GDM1 (cell line): ENCODE results near the gene PCBP3.

Experiments used
- DNase-seq: peaks from one replicate; lab custom pipeline; 2025; lab: John Stamatoyannopoulos, UW

PCBP3 gene

GRCh38 chr21:45931397-45931969 lies 288.0 kb downstream of the PCBP3 start:
- DNase-seq = no peak

GRCh38 chr21:45932922-45933502 lies 289.5 kb downstream of the PCBP3 start:
- no peak for DNase-seq

DNA sequence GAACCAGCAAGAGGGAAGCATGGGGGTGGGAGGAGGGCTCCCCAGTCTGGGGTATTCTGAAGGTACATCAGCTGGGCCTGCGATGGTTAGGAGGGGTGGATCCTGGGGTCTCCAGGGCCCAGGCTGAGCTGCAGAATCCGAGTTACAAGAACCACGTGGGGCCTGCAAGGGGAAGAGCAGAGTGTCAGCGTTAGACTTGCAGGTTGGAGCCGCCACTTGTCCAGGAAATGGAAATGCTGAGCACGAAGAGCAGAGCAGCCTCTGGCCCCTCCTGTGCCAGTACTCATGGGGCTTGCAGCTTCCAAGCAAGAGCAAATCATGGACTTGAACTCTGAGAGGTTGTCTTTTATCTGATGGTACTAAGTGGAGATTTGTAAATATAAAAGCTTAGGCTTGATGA lies 290.6 kb downstream of the PCBP3 start:
- DNase-seq = no peak

DNA sequence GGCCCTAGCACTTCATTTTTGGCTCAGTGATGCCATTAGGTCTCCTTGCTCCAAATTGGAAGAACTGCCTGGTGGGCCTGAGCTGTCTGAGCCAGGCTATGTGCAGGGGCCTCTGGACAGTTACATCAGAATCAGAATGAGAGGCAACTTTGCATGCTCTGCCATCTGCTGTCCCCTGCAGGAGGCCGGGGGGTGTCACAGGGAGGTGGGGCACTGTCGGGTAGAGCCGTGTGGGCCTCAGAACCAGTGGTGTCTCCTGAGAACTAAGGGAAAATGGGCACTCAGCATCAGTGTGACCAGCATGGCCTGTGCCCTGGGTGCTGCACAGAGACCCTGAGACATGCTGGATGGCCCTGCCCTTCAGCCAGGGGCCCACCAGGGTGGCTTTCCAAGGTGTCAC lies 291.0 kb downstream of the PCBP3 start:
- DNase-seq = no peak

DNA sequence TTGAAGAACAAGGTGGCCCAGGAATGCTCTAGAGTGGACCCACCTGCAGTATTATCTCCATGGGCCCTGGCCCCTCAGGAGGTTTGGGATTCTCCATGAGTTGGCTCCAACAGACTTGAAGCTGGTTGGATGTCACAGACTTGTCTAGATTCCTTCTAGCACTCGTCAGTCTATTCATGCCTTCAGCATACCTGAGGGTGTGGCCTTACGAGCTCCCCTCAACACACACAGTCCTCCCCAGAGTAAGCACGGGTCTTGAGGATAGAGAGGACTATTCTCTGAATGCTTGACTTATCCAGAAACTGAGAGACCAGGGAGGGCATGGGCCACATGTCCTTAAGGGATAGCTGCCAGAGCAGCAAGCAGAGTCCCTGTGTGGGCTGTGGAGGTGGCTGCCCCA lies 292.1 kb downstream of the PCBP3 start:
- DNase-seq = no peak

GRCh38 chr21:45937721-45938452 lies 294.4 kb downstream of the PCBP3 start:
- DNase-seq = no peak

GRCh38 chr21:45938453-45938755 lies 294.9 kb downstream of the PCBP3 start:
- no peak for DNase-seq

DNA sequence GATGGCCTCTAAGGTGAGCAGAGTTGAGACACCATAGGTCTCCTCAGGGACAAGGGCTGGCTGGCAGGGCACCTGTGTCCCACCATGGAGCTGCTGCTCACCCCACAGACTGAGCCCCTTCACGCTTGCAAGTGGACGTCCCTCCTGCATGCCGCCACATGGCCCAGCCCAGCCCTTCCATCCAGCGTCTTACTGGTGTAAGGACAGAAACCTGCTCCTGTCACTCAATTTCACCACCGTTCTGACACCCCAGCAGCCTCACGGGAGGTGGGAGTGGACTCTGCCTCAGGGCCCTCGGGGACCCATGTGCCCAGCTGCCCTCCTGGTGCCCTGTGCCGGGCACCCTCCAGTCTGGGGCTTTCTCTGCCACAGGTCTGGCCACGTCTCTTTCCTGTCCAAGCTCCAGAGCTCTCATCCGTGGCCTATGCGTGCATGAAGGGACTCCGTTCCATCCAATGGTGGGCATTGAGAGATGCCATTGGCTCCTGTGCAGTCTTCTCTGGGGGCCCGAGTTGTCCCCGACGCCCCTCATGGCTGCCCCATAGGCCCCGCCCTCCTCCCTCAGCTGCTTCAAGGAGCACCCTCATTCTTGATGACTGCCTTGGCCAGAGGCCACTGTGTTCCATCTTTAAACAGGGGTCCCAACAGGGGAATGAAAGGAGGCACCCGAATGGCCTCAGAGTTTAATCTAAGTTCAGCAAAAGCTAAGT lies 295.4 kb downstream of the PCBP3 start:
- no peak for DNase-seq

DNA sequence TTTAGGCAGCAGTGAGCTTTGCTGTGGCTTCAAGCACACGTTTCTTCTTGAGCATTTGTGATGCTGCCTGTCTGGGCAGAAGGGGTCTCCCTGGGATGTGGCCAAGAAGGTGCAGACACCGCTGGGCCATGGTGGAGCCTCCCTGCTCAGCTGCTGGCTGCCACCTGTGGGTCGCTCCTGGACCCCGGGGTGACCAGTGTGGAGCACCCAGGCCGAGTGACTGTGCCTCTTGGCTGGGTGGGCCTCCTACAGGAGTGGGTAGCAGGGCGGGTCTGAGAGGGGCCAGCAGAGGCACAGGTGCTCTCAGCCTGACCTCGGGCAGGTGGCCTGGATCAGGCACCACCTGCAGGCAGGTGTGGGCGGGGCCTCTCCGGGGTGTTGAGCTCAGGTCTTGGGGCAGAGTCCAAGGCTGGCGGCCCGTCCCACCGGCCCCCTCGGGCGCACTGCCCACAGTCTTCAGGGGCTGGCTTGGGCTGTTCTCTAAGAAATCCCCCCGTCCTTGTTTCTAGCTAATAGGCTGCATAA lies 296.1 kb downstream of the PCBP3 start:
- DNase-seq = no peak

- DNase-seq = no peak
These were observed 296.6 kb downstream of the PCBP3 start for GRCh38 chr21:45940091-45940490.

DNA sequence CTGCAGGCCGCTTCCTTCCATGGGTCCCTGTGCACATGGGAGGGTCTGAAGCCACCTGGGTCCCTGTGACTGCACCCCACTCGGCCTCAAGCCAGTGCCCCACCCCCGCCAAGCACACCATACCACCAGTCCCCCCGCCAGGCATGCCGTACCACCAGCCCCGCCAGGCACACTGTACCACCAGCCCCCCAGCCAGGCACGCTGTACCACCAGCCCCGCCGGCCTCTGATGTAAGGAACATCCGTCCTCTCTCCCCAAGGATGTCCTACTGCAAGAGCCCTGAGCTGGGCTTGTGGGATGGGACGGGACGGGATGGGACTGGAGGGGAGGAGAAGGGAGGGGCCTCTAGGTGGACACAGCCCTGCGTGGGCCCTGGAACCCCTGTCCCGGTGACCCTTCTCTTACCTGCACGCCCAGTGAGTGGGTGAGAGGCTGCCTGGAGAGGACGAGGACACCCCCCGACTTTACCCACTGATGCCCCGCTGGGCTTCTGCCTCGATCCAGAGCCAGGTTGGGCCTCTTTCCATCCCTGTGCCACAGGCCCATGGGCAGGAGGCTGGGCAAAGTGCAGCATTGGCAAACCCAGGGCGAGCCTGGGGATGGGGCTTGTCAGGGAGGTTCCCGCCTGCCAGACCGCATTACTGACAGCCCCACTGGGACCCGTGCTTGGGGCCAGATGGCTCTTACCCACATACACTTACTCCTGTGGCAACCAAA lies 297.3 kb downstream of the PCBP3 start:
- no peak for DNase-seq

DNA sequence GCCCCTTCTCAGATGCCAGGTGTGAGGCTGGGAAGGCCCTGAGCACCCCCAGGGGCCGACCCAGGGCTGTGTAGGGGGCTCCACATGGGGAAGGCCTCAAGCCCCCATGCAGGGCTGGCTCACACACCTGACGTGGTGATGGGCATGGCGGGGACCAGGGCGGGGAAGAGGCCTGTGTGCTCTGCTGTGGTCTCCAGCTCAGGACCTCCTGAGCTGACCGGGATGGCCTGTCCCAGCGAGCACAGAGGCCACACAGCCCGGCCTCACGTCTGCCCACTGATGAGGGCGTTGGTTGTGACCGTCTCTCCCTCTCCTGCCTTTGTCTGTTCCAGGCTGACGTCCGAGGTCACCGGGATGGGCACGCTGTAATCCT lies 297.8 kb downstream of the PCBP3 start:
- DNase-seq = no peak

DNA sequence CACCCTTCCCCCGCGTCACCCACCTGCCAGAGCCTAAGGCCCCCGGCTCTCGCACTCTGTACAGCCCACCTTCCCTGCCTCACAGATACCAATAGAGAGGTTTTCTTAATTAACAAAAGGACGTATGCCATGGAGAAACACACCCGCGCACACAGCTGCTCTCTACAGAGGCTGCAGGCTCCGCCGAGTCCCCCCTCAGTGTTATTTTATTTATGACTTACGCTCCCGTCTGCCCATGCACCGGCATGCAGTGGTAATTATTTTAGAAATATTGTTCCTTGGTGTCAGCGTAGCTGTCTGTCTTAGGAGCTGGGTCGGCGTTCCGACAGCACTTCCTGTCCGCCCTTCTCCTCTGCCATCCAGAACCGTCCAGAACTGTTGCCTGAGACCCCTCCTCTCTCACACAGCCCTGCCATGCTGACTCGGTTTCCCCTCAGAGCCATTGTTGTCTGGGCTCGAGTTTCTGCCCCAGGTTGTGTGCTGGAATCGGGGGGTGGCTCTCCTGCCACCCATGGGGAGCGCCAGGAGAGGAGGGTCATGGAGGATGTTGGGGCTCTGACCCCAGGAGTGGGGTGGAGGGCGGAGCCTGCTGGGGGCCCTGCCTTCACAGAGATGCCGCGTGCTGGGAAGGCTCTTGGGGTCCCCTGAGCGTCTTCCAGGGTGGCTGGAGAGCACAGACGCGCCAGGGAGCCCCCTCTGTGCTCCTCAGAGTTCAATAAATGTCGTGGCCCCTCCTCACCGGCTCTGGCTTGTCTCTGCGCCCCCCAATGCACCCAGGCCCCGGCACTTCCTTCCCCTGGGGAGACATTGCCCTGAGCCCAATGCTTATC lies 298.4 kb downstream of the PCBP3 start:
- no peak for DNase-seq

- DNase-seq = no peak
These were observed 299.5 kb downstream of the PCBP3 start for GRCh38 chr21:45942755-45943629.

DNA sequence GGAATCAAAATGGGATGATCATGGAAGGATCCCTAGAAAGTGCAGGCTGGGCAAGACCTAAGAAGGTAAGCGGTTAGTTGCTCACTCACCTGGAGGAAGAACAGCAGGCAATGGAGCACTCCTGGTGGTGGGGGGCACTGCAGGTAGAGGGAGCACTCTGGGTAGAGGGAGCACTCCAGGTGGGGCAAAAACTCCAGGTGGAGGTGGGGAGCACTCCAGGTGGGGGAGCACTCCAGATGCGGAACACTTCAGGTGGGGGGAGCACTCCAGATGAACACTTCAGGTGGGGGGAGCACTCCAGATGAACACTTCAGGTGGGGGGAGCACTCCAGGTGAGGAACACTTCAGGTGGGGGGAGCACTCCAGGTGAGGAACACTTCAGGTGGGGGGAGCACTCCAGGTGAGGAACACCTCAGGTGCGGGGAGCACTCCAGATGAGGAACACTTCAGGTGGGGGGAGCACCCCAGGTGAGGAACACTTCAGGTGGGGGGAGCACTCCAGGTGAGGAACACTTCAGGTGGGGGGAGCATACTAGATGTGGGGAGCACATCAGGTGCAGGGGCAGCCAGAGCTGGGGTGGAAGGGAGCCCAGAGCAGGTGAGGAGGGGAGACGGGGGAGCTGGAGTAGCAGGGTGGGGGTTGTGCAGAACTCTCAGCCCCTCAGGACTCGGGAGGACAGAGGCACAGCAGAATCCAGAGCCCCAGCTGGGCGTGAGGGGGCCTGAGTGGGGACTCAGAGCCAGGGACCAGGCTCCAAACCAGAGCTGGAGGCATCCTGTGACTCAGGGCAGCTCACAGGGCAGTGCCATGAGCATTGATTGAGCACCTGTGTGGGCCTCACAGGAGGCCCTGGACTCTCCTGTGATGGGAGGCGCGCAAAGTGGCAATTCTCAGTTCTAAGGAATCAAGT lies 300.4 kb downstream of the PCBP3 start:
- DNase-seq = no peak

DNA sequence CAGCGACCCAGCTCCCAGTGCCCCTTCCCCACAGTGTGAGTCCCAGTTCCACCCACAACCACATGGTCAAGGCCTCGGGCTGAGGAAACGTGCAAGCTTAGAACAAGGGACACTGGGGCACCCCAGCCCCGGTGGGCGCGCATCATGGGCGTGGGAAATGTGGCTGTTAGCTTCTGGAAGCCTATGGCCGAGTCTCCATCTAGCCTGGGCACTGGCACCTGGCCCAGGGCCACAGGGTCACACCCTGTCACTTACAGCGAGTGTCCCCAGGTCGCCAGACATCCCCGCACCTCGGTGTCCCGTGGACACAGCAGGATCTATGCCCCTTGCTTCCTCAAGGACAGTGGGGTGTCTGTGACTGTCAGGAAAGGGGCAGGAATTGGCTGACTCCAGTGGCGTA lies 301.1 kb downstream of the PCBP3 start:
- no peak for DNase-seq

DNA sequence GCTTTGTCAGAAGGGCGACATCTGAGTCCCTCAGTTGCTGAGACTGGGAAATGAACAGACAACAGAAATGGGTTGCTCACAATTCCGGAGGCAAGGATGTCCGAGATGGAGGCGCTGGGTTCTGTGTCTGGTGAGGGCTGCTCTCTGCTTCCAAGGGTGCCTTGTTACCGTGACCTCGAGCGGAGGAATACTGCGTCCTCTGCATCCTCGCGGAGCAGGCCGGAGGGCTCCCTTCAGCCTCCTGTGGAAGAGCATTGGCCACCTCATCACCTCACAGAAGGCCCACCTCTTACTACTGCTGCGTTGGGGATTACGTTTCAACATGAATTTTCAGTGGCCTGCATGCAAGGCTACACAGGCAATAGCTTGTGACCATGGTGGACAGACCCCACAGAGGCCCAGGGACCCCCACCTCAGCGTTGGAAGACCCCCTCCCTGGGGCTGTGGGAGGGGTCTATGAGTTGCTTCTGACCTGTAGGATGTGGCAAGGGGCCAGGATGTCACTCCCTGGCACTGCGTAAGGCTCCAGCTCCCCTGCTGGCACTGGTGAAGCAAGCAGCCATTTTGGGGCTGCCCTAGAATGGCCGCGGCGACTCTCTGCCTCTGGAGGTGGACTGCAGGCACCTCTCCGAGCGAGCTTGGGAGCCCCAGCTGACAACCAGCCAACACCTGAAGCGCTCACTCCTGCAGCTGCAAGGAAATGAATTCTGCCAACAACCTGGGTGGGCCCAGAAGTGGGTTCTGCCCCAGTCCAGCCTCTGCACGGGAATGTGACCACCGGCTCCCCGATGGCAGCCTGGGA lies 301.7 kb downstream of the PCBP3 start:
- DNase-seq = no peak

- no peak for DNase-seq
These were observed 302.3 kb downstream of the PCBP3 start for GRCh38 chr21:45945868-45946210.

- DNase-seq = no peak
These were observed 303.8 kb downstream of the PCBP3 start for GRCh38 chr21:45947296-45947695.
